IPS-18c (cell line): Measurements from ENCODE around the gene HSD11B2.

ENCODE experiments used
- H3K4me3 ChIP-seq: 2 replicates; pipeline ENCODE4 v1.7.0; 2013; ENCODE audit warnings: low read depth, mild to moderate bottlenecking, low read length, moderate library complexity; ENCODE audit not compliant: insufficient read depth
- H3K9me3 ChIP-seq: one replicate; pipeline ENCODE4 v1.6.1; 2013; ENCODE audit warnings: mild to moderate bottlenecking, low read length, moderate library complexity; ENCODE audit not compliant: control insufficient read depth, insufficient read depth

The HSD11B2 gene

DNA sequence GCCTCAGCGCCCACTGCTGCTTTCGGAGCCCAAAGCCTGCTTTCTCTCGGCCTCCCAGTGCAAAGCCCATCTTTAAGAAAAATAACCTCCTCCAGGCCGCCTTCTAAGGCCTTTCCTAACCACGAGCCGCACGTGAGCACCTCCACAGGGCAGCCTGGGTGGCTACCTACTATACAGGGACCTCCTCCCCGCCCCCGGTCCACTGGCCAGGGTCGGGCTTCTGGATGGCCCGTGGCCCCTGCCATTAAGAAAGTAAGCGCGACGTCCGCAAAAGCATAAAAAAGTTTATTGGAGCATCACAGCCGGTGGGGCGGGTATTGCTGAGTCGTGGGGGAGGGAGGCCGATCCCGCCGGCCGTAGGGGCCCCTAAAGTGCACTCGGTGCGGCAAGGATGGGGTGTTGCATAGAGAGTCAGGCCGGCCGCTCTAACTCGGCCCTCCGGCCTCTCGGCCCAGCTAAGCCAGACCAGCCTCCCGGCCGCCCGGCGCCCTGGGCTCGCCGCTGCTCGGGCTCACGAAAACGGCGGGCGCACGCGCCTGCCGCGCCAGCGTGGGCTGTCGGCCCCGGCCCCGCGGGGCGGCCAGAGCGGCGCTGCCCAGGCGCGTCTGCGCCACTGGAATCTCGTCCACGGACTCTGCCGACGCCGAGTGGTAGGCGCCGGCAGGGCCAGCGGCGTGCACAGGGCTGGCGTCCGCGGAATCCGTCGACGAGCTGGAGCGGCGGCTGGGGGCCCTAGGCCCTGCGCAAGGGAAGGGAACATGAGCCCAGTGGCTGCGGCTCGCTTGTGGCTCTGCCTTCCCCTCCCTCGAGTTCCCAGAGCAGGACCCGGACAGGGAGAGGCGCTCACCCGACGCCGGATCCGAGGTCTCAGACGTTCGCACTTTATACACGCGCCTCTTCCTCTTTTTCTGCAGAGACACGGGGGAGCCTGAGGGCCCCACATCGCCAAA is 36.5 kb upstream of the HSD11B2 start:
- H3K4me3 ChIP-seq: peak overlapping the region; percentile 34

DNA sequence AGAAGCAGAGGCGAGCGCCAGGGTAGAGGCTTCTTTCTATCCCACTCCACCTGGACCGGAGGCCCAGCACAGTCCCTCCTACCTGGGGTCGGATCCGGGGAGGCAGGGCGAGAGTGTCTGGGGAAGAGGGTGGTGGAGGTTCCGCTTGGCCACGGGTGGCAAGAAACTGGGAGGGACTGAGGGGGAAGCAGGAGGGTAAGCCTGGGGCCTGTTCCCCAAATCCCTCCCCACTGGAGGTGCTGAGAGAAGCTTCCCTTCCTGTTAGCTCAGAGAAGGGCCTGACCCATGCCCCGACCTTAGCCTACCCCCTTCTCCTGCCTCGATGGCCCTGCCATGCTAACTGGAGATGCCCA is 35.8 kb upstream of the HSD11B2 start:
- no peak overlapping the region for H3K4me3 ChIP-seq
- peaks cover 2% of the 10 kb centered on the region for H3K9me3 ChIP-seq

More for the DNA sequence above, 36.5 kb upstream of the HSD11B2 start:
- H3K9me3 ChIP-seq: peaks cover 2% of the 10 kb centered on the region

DNA sequence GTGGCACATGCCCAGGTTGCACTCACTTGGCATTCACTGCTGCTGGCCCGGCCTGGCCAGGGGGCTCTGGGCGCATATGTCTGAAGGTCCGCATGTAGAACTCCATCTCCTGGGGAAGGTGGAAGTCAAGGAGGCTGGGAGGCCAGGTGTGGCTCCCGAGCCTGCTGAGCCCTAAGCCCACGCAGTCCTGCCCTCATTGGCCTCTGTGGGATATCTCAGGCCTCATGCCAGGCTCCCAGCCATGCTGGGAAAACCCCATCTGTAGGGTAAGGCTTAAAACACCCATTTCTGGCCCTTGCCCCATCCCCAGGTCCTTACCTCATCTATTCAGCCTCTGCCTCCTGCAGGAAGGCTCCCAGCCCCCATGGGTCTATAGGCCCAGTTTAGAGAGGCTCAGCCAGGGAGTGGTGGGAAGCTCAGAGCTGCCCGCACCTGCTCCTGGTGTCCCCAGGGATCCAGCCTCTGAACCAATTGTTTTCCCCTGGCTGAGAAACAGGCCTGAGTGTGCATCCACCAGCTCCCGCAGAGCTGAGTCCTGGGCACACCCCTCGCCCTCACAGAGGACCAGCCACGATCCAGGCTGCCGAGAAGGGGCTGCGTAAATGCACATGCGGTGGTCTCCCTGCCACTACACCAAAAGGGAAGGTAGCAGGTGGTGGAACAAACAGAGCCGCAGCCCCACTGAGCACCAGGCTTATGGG is 35.3 kb upstream of the HSD11B2 start:
- Histone ChIP-seq H3K4me3 (peak overlapping the region; percentile 20; the same call in 1 of the 2 replicates), H3K9me3 (peaks cover 2% of the 10 kb centered on the region)

DNA sequence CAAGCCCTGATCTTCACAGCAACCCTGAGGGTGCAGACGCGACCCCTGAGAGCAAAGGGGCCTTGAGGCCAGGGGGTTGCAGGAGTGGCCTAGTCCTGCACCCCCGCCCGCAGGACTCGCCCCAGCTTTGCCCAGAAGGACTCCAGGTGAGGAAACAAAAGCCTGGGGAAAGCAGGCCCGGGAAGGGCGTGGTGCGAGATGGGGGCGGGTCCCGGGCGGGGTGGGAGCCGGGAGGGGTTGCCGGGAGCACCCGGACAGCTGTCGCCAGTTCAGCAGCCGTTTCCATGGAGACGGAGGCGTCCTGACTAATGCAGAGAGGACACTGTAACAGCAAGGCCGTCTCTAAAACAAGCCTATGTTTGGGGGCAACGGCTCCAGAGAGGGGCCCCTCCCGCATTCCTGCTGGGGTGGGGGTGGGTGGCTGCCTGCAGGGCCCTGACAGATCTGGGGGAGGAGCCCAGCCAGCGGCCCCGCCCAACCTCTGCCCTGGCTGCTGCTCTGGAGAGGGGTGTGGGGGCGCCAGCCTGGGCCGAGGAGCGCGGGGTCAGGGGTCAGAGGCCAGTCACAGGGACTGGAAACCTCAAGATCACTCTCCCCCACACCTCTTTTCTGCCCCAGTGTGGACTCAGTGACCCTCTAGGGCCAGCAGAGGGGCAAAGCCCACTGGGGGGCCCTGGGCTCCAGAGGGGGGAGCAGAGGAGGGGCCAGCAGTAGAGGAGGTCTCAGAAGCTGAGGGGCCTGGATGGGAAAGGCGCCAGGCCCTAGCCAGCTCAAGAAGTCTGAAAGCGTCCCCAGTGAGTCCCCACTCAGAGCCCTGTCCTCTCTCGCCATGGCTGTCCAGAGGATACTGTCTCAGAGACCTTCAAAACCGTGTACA is 34.5 kb upstream of the HSD11B2 start:
- Histone ChIP-seq H3K4me3 (peak overlapping the region; percentile 17; the same call in 1 of the 2 replicates), H3K9me3 (peaks cover 2% of the 10 kb centered on the region)

DNA sequence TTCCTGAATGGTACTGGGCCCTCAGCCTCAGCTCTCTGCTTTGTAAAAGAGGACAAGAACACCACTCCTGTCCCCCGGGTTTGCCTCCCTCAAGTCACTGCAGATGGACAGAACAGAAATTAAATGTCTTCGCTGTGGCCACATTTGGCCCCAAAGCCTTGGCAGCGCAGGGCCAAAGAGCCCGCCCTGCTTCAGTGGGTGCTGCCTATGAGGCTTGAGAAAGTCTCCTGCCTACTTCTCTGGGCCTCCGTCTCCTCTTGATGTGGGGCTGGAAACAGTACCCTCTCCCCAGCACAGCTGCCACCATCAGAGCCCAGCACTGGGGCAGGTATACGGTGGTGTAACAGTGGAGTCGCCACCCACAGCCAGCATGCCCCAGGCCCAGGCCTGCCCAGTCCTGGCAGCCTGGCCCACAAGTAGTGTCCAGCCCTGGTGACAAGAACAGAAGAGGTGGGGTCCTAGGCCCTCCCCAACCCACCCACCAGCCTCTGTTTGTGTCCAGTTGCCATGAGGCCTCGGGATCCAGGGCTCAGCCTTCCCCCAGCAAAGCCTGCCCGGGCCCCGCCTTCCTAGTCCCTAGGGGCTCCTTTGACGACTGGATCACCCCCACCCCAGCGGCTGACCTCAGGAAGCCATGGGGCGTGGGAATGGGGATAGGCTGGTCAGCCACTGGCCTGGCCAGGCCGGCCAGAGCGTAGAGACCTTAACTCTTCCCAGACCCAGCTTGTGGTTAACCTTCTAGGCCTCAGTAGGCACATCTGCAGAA is 33.7 kb upstream of the HSD11B2 start:
- no peak overlapping the region for H3K4me3 ChIP-seq
- H3K9me3 ChIP-seq: peaks cover 2% of the 10 kb centered on the region

DNA sequence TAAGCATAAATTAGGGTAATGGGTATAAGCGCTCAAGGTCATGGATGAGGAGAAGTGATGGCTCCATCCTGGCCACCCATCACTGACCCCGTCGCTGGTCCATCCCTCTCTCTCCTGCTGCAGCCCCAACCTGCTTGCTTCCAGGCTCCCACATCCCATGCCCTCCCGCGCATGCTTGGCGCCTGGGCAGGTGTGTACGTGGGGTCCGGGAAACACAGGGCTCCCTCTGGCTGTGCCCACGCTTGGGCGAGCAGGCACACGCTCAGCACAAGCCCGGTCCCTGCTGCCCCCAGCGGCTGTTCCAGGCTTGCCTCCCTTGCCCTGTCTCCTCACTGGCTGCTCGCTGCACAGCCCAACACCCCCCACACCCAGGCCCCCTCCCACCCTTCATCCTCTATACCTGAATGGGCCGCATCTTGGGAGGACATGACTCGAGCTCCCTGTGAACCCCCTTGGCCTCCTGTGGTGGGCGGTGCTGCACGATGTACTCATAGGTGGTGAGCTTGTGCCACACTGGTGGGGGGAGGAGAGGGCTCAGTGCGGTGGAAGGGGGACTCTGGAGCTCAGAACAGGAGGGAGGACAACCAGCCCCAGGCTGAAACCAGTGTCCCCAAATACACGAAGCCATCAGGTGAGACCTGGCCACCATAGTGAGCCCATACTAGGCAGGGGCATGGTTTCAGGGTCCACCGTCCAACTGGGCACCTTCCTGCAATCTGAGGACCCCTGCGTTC is 32.9 kb upstream of the HSD11B2 start:
- Histone ChIP-seq H3K9me3 (no peaks in the 10 kb centered on the region), H3K4me3 (no peak overlapping the region)

DNA sequence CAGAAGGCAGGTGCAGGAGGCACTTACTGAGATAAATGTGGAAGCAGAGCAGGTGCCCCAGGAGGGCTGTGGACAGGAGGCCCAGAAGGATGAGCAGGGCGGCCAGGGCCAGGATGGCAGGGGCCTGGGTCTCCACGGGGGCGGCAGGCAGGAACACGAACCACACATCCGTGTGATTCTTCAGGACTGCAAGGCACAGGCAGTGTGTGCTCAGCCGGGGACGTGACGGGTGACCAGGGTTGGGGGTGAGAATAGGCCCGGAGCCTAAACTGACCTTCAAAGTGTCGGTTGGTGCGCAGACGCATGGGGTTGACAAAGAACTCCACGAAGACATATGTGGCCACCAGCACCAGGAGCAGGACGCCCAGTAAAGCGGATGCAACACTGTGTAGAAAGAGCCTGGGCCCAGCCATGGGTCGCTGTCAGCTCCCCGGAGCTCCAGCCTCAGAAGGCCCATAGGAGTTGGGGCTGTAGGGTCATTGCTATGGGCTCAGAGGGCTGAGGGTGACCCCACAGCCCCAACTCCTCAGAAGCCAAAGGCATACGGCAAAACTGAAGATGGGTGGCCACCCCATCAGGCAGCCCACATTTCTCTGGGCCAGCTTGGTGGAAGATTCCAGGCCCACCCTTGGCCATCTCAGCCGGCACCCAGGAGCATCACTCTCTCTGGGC is 32.2 kb upstream of the HSD11B2 start:
- Histone ChIP-seq H3K4me3 (no peak overlapping the region; the same call in 1 of the 2 replicates), H3K9me3 (no peaks in the 10 kb centered on the region)

DNA sequence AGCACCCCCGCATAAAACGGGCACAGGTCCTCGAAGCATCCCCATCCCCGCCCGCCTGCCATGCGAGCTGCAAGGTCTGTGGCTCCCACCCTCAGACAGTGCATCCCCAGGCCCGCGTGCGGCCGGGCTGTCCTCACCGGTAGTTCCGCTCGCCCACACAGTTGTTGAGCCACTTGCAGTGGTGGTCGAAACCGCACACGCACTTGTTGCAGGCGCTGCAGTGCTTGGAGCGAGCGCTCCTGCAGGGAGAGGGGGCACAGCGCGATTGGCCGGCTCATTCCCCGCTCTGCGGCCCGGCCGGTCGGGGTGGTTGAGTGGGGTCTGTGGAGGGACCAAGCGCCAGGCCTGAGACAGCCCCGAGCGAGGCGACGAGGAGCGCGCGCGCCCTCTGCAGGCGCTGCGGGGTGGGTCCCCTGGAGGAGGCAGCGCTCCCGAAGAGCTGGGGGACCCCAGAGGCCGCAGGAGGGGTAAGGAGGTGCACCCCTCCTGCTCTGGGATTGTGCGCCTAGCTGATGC is 31.6 kb upstream of the HSD11B2 start:
- Histone ChIP-seq H3K9me3 (no peaks in the 10 kb centered on the region), H3K4me3 (no peak overlapping the region; the same call in 1 of the 2 replicates)

DNA sequence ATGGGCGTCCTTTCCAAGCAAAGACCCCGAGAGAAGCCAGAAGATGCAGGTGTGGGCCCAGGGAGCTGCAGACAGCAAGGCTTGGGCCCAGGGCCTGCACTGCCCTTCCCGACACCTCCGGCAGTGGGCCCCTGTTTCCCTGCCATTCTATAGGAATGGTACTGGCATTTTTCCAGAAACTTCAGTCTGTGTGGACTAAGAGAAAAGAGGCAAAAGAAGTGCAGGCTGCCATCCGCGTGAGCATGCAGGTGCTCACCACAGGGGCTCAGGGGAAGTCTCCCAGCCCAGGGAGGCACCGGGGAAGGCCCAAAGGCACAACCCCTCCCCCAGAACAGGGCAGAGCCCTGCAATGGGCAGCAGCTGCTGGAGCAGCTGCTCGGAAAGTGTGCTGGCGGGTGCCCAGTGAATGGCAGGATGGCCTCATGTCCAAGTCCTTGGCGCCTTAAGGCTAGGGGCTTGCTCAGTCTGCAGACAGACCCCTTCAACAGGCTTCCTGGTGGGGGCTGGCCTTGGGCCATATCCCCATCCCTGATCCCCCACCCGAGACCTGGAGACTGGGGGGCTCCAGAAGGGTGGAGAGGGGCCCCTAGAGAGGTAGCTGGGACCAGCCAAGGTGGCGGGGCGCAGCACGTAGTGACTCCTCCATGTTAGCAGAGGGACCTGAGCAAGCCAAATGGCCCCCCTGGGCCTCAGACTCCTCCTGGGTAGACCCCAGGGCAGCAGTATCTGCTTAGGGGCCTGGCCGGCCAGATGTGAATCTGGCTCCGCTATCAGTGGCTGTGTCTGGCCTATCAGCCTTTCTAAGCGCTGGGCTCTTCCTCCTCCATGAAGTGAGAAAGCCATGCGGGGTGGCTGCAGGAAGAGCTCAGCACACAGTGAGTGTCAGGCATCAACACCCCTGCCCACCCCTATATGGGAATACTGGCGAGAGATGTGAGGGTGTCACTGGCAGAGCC is 30.9 kb upstream of the HSD11B2 start:
- Histone ChIP-seq H3K4me3 (no peak overlapping the region), H3K9me3 (no peaks in the 10 kb centered on the region)

DNA sequence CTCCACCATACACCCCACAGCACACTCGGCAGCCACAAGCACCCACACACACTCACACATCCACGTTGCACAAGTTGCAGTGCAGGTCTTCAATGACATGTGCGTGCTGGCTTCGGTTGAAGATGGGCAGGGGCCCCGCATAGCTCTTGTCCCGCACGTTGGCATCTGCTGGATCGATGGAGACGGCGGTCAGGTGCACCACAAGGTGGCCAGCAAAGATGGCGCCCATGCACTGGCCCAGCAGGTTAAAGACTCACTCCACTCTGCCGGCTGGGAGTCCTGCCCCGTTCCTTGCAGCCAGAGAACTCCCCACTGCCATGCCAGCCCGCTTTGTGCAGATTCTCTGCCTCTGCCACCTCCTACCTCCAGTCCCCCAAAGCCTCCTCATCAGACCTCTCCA is 30.0 kb upstream of the HSD11B2 start:
- Histone ChIP-seq H3K4me3 (no peak overlapping the region), H3K9me3 (no peaks in the 10 kb centered on the region)

DNA sequence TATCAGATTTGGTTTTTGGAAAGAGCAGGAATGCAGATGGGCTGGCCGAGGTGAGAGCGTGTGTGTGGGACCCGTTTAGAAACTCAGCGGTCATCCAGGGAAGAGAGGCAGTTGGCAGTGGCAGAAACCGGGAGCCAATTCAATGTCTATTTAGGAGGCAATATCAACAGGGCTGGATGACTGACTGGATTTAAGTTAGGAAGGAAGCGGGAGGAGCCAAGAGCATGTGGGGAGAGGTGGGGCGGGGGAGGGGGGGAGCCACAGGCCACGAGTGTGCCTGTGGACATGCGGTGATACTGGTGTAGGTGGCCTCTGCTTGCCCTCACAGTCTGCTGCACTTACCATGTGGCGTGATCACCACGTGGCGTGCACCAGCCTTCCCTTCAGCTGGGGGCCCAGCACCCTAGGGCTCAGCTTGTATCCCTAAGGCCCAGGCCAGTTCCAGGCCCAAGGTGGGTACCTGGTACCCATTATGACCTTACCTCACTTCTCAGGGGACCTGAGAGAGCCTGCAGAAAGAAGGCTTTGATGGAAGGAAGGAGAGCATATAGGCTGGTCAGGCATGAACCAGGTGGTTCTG is 26.9 kb upstream of the HSD11B2 start:
- Histone ChIP-seq H3K4me3 (peak overlapping the region; percentile 9; the same call in 1 of the 2 replicates), H3K9me3 (no peaks in the 10 kb centered on the region)

DNA sequence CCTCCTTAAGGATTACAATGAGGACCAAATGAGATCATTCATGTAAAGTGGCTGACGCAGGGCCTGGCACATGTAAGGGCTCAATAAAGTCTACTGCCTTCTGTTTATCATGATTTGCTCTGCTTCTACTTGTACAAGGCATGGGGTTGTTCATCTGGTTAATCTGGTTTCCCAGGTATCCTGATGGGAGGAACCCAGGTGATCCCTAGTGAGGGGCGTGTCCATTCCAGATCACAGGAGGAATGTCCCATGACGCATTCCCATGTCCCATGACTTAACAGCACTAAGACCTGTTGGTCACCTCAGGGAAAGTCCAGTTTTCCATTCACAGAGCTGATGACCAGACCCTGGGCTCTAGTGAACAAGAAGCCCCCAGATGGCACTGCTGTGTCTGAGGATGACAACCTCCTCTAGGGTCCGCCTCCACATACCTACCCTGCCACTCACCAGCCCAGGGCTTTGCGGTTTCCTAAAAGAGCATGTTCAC is 26.1 kb upstream of the HSD11B2 start:
- H3K4me3 ChIP-seq: no peak overlapping the region
- no peaks in the 10 kb centered on the region for H3K9me3 ChIP-seq

DNA sequence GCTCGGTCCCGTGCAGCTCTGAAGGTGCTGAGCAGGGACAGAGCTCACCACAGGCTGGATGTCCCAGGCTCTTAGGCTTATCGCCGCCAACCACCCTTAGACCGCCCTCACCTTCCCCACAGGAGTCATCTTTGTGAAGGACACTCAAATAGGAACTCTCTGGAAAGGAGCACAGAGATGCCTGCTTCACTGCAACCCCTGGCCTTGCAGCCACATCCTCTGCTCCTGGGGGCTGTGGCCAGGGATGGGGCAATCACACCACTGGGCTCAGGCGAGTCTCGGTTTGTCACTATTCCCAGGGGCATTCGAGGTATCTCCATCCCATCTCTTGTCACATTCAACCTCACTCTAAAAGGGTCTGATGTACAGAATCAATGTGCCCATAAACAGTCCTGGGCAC is 25.6 kb upstream of the HSD11B2 start:
- Histone ChIP-seq H3K4me3 (no peak overlapping the region), H3K9me3 (no peaks in the 10 kb centered on the region)
